ENCODE measurements around the gene ARHGEF4. TPM values are rescaled to one million over a fixed set of nuclear protein-coding genes. Genes with fewer than 3 reads are reported as not detected.

The ARHGEF4 gene
- total RNA-seq, 1 donor from 2014 or later = 4.8 TPM

DNA sequence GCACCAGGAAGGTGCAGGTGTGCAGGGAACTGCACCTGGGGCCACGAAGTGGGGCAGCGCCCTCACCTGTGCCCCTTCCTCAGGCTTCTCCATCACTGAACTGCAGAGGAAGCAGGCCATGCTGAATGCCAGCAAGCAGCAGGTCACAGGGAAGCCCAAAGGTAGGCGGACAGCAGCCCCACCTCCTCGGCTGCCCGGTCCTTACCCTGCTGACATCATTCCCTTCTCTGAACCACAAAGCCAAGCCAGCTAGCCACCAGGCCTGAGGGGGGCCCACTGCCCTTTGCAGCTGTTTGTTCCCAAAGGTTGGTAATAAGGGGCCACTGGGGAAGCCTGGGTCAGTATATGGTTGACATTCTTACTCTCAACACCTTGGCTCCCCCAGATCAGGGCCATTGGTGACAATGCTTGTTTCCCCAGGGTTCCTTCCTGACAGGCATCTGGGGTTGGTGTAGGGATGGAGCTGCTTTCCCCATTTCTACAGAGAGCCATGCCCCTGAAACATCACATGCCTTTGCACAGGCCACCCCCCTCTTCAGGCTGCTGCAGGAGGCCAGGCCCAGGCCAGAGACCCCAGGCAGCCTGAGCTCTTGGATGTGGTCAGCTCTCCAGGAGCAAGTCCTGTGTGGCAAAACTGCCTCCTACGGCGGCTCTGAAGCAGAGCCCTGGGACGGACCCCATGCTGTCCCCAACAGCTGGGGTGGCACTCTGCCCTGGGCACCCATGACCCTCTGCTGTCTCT is 208.7 kb downstream of the ARHGEF4 start:
- Histone ChIP-seq H3K27ac (ENCODE audit: low read depth, low read length) (no peak overlapping the region), H3K27me3 (ENCODE audit: insufficient read depth, low read length) (no peaks in the 10 kb centered on the region), H3K79me2 (ENCODE audit: insufficient read depth, low read length) (peaks cover 8% of the 10 kb centered on the region), H3K4me2 (ENCODE audit: low read length) (no peak overlapping the region), H3K4me1 (ENCODE audit: insufficient read depth, low read length) (no peaks in the 10 kb centered on the region), H3K4me3 (ENCODE audit: insufficient read depth, low read depth, low read length) (no peak overlapping the region), H3K9me3 (ENCODE audit: insufficient read depth, low read depth, low read length) (no peaks in the 10 kb centered on the region), H3K9ac (ENCODE audit: low read length) (no peak overlapping the region), H2AFZ (ENCODE audit: low read depth, low read length) (no peak overlapping the region), H3K36me3 (ENCODE audit: insufficient read depth, low read length) (peaks cover 20% of the 10 kb centered on the region), H4K20me1 (ENCODE audit: insufficient read depth, low read length) (peaks cover 46% of the 10 kb centered on the region)
- Mint-ChIP-seq H3K9me3 (ENCODE audit: unreplicated experiment) (no peaks in the 10 kb centered on the region), H3K4me3 (ENCODE audit: unreplicated experiment) (no peak overlapping the region), H3K4me1 (ENCODE audit: low read depth, unreplicated experiment) (peaks cover 5% of the 10 kb centered on the region), H3K27me3 (ENCODE audit: low read depth, unreplicated experiment) (peaks cover 4% of the 10 kb centered on the region), H3K36me3 (ENCODE audit: low read depth, unreplicated experiment) (peaks cover 6% of the 10 kb centered on the region), H3K27ac (ENCODE audit: unreplicated experiment) (no peak overlapping the region)
- no peak for TF ChIP-seq EZH2 (IDR thresholded peaks at IDR 0.05; ENCODE audit: insufficient read depth, low read length)
- TF ChIP-seq, protein P1, sequence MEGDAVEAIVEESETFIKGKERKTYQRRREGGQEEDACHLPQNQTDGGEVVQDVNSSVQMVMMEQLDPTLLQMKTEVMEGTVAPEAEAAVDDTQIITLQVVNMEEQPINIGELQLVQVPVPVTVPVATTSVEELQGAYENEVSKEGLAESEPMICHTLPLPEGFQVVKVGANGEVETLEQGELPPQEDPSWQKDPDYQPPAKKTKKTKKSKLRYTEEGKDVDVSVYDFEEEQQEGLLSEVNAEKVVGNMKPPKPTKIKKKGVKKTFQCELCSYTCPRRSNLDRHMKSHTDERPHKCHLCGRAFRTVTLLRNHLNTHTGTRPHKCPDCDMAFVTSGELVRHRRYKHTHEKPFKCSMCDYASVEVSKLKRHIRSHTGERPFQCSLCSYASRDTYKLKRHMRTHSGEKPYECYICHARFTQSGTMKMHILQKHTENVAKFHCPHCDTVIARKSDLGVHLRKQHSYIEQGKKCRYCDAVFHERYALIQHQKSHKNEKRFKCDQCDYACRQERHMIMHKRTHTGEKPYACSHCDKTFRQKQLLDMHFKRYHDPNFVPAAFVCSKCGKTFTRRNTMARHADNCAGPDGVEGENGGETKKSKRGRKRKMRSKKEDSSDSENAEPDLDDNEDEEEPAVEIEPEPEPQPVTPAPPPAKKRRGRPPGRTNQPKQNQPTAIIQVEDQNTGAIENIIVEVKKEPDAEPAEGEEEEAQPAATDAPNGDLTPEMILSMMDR (IDR thresholded peaks at IDR 0.05; ENCODE audit: insufficient read depth, low read depth, low read length) = no peak
- DNase-seq (ENCODE audit: low read depth) (no peak), FAIRE-seq (no peak)

- no peak overlapping the region for H3K4me2 ChIP-seq (ENCODE audit: low read length)
- no peak for DNase-seq (ENCODE audit: low read depth)
- no peaks in the 10 kb centered on the region for H3K9me3 ChIP-seq (ENCODE audit: insufficient read depth, low read depth, low read length)
- Mint-ChIP-seq H3K36me3 (ENCODE audit: low read depth, unreplicated experiment) (peaks cover 6% of the 10 kb centered on the region), H3K27ac (ENCODE audit: unreplicated experiment) (no peak overlapping the region), H3K27me3 (ENCODE audit: low read depth, unreplicated experiment) (peaks cover 1% of the 10 kb centered on the region), H3K4me3 (ENCODE audit: unreplicated experiment) (no peak overlapping the region), H3K4me1 (ENCODE audit: low read depth, unreplicated experiment) (peaks cover under 1% of the 10 kb centered on the region), H3K9me3 (ENCODE audit: unreplicated experiment) (no peaks in the 10 kb centered on the region)
- no peak overlapping the region for H2AFZ ChIP-seq (ENCODE audit: low read depth, low read length)
- no peak for TF ChIP-seq EZH2 (IDR thresholded peaks at IDR 0.05; ENCODE audit: insufficient read depth, low read length)
- TF ChIP-seq, protein P1 (IDR thresholded peaks at IDR 0.05; ENCODE audit: insufficient read depth, low read depth, low read length) = no peak
- peaks cover 13% of the 10 kb centered on the region for H3K79me2 ChIP-seq (ENCODE audit: insufficient read depth, low read length)
- H3K4me1 ChIP-seq (ENCODE audit: insufficient read depth, low read length) = no peaks in the 10 kb centered on the region
- no peak overlapping the region for H3K9ac ChIP-seq (ENCODE audit: low read length)
- H3K27me3 ChIP-seq (ENCODE audit: insufficient read depth, low read length) = no peaks in the 10 kb centered on the region
- H3K36me3 ChIP-seq (ENCODE audit: insufficient read depth, low read length) = peaks cover 24% of the 10 kb centered on the region
- no peak for FAIRE-seq
- H3K27ac ChIP-seq (ENCODE audit: low read depth, low read length) = no peak overlapping the region
- no peak overlapping the region for H3K4me3 ChIP-seq (ENCODE audit: insufficient read depth, low read depth, low read length)
- peaks cover 46% of the 10 kb centered on the region for H4K20me1 ChIP-seq (ENCODE audit: insufficient read depth, low read length)
Observed at GRCh38 chr2:131046028-131046917, 209.6 kb downstream of the ARHGEF4 start.

Data from astrocyte (in vitro differentiated cells and primary cell).